Spleen (tissue), 11 donors: ENCODE measurements around the gene SMARCA4. TPM values are rescaled to one million over a fixed set of nuclear protein-coding genes. Genes with fewer than 3 reads are reported as not detected.
"Not testable (repeated sequence)": the region's sequence is repeated elsewhere in the genome, so short reads cannot be mapped to it uniquely, and the experiment has no call there.

Source experiments
- DNase-seq: peaks from one replicate; pipeline ENCODE4 v3.0.0-alpha.2; 2020
- H3K27ac ChIP-seq, 8 donors: fragments of 200-600 bp; sonication (generic) in 7 of 8; 1 replicate in 4 of 8; 2 replicates in 4 of 8; pipeline versions ENCODE4 v1.5.0 to v1.8.0; 2016 to 2021; ENCODE audit warnings: inconsistent platforms in 4 of 8, mild to moderate bottlenecking in 4 of 8, moderate library complexity in 1 of 8
- H3K27me3 ChIP-seq, 7 donors: fragments of 200-600 bp; sonication (generic) in 6 of 7; replicated peaks in 1 of 7; 1 replicate in 4 of 7; 2 replicates in 3 of 7; pipeline versions ENCODE4 v1.5.0 to v1.8.0; 2016 to 2021; ENCODE audit warnings: inconsistent platforms in 3 of 7, mild to moderate bottlenecking in 1 of 7
- H3K36me3 ChIP-seq, 6 donors: fragments of 200-600 bp; sonication (generic) in 5 of 6; 1 replicate in 4 of 6; 2 replicates in 2 of 6; pipeline versions ENCODE4 v1.5.0 to v1.8.0; 2016 to 2021; ENCODE audit warnings: inconsistent platforms in 2 of 6
- H3K4me1 ChIP-seq, 6 donors: fragments of 200-600 bp; sonication (generic) in 5 of 6; 1 replicate in 3 of 6; 2 replicates in 3 of 6; pipeline versions ENCODE4 v1.5.0 to v1.8.0; 2016 to 2021; ENCODE audit warnings: inconsistent platforms in 3 of 6
- H3K4me3 ChIP-seq, 8 donors: fragments of 200-600 bp; sonication (generic) in 7 of 8; 1 replicate in 4 of 8; 2 replicates in 4 of 8; pipeline versions ENCODE4 v1.5.0 to v1.8.0; 2016 to 2021; ENCODE audit warnings: inconsistent platforms in 4 of 8, mild to moderate bottlenecking in 4 of 8, moderate library complexity in 2 of 8
- H3K9me3 ChIP-seq, 8 donors: fragments of 200-600 bp; sonication (generic) in 7 of 8; 1 replicate in 4 of 8; 2 replicates in 4 of 8; pipeline versions ENCODE4 v1.5.0 to v1.8.0; 2016 to 2021; ENCODE audit warnings: inconsistent platforms in 4 of 8
- POLR2A ChIP-seq, 3 donors: fragments of 450-650 bp; IDR thresholded peaks; one replicate each; pipeline ENCODE4 v1.5.1; 2017; ENCODE audit warnings: antibody characterized with exemption in 3 of 3, mild to moderate bottlenecking in 1 of 3
- POLR2AphosphoS5 ChIP-seq, 3 donors: sonication (generic); formaldehyde crosslinking; IDR thresholded peaks; one replicate each; pipeline ENCODE4 v1.5.1; 2017; ENCODE audit warnings: antibody characterized with exemption in 3 of 3
- WGBS, 5 donors: extraction: QIAGEN DNeasy Blood & Tissue Kit in 3 of 5; methylation state at CpG; one replicate each; pipeline versions ENCODE4 v1.1.5 to v1.1.7; 2013 to 2018; 5-methylcytosine and 5-hydroxymethylcytosine counted together
- intact Hi-C: fragments of 100-400 bp; cut with DNase I; formaldehyde crosslinking; loops from one replicate; pipeline ENCODE4 v1.15.0; 2023; ENCODE audit warnings: low total_unique reads
- polyA plus RNA-seq, 3 donors: library from polyadenylated mRNA; stranded (reverse); fragments of 200-250 nt; gene quantifications; one replicate each; pipeline ENCODE4 v1.2.1, GENCODE V29; 2013
- total RNA-seq, 7 donors: library from RNA; depleted of rRNA in 3 of 7; stranded (reverse); fragments of >200 nt in 3 of 7; fragmentation: NEBNext Ultra II Directional in 4 of 7; extraction: Animal tissue kit (Norgen Biotek cat#: 25700) in 4 of 7; gene quantifications; one replicate each; pipeline versions ENCODE4 v1.1.0 to v1.2.1, GENCODE V29; 2016 to 2021
- TF ChIP-seq, protein P1 (sequence below), 11 experiments: fragments of 200-600 bp in 7 of 11; fragments of 450-650 bp in 4 of 11; sonication (generic) in 4 of 11; IDR thresholded peaks in 8 of 11; conservative IDR thresholded peaks in 3 of 11; 1 replicate in 7 of 11; 2 replicates in 4 of 11; pipeline versions ENCODE4 v1.4.0 to v1.8.0; 2016 to 2021; ENCODE audit warnings: antibody characterized with exemption in 11 of 11, inconsistent platforms in 4 of 11, mild to moderate bottlenecking in 1 of 11
- donor health status: healthy with polysubstance abuse.
- donor health status: DM: no; HTN: no; CAD: no; lungs with moderate emphysema.
- donor health status: DM: no; HTN: no; CAD: no.
- donor health status: Bipolar disorder and iron deficiency.
- donor health status: healthy.
- donor health status: DM: no; HTN: no; CAD: no.
- donor health status: DM: yes; HTN: yes; CAD: no.

Gene SMARCA4
- total and polyA plus RNA-seq, 10 donors, result 41.6 to 95.6 (median 65.8) TPM

GRCh38 chr19:11069561-11069960 is 108.7 kb downstream of the SMARCA4 start:
- peaks cover 0 to 6% (median 0%) of the 10 kb centered on the region in 8 donors for H3K9me3 ChIP-seq
- H3K36me3 ChIP-seq, result peaks cover 0 to 30% (median 5%) of the 10 kb centered on the region in 6 donors
- TF ChIP-seq, protein P1, sequence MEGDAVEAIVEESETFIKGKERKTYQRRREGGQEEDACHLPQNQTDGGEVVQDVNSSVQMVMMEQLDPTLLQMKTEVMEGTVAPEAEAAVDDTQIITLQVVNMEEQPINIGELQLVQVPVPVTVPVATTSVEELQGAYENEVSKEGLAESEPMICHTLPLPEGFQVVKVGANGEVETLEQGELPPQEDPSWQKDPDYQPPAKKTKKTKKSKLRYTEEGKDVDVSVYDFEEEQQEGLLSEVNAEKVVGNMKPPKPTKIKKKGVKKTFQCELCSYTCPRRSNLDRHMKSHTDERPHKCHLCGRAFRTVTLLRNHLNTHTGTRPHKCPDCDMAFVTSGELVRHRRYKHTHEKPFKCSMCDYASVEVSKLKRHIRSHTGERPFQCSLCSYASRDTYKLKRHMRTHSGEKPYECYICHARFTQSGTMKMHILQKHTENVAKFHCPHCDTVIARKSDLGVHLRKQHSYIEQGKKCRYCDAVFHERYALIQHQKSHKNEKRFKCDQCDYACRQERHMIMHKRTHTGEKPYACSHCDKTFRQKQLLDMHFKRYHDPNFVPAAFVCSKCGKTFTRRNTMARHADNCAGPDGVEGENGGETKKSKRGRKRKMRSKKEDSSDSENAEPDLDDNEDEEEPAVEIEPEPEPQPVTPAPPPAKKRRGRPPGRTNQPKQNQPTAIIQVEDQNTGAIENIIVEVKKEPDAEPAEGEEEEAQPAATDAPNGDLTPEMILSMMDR (IDR thresholded peaks at IDR 0.05 in 8 of 11, conservative IDR thresholded peaks at IDR 0.05 in 3 of 11), result no peak
- TF ChIP-seq POLR2AphosphoS5 (IDR thresholded peaks at IDR 0.05), result peak in 1 of 3 donors; percentile 29
- peaks cover 0 to 42% (median 12%) of the 10 kb centered on the region in 6 donors for H3K4me1 ChIP-seq
- no peaks in the 10 kb centered on the region for H3K27me3 ChIP-seq
- intact Hi-C loops, result no loop called here
- no peak overlapping the region for H3K4me3 ChIP-seq
- DNase-seq, result no peak
- no peak overlapping the region for H3K27ac ChIP-seq
- WGBS, 5 donors, result 49 to 88% (median 63%) methylated on average over 9 of the region's 9 CpGs

DNA sequence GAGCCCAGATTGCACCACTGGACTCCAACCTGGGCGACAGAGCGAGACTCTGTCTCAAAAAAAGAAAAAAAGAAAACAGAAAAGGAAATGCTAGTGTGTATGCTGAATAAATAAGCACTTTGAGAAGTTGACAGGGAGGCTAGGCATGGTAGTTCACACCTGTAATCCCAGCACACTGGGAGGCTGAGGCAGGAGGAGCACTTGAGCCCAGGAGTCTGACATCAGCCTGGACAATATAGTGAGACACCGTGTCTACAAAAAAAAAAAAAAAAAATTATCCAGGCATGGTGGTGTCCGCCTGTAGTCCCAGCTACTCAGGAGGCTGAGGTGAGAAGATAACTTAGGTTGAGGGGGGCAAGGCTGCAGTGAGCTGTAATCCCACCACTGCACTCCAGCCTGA is 109.3 kb downstream of the SMARCA4 start:
- peaks cover 0 to 26% (median 5%) of the 10 kb centered on the region in 6 donors for H3K36me3 ChIP-seq
- no peak overlapping the region for H3K4me3 ChIP-seq
- no peak overlapping the region for H3K27ac ChIP-seq
- TF ChIP-seq, protein P1 (IDR thresholded peaks at IDR 0.05 in 8 of 11, conservative IDR thresholded peaks at IDR 0.05 in 3 of 11), result no peak
- TF ChIP-seq POLR2A (IDR thresholded peaks at IDR 0.05) (no peak), POLR2AphosphoS5 (IDR thresholded peaks at IDR 0.05) (no peak)
- no peaks in the 10 kb centered on the region for H3K27me3 ChIP-seq
- intact Hi-C loops, result no loop called here
- peaks cover 0 to 6% (median 0%) of the 10 kb centered on the region in 8 donors for H3K9me3 ChIP-seq
- peaks cover 0 to 44% (median 15%) of the 10 kb centered on the region in 6 donors for H3K4me1 ChIP-seq
- no peak for DNase-seq
- 91 to 96% (median 93%) methylated on average over 4 of the region's 4 CpGs for WGBS, 5 donors

- no peaks in the 10 kb centered on the region for H3K9me3 ChIP-seq
- no peaks in the 10 kb centered on the region for H3K27me3 ChIP-seq
- intact Hi-C loops, result no loop called here
- TF ChIP-seq POLR2AphosphoS5 (IDR thresholded peaks at IDR 0.05) (no peak), POLR2A (IDR thresholded peaks at IDR 0.05) (no peak)
- TF ChIP-seq, protein P1 (IDR thresholded peaks at IDR 0.05 in 8 of 11, conservative IDR thresholded peaks at IDR 0.05 in 3 of 11), result no peak
- no peaks in the 10 kb centered on the region for H3K36me3 ChIP-seq
- H3K4me1 ChIP-seq, result peaks cover 5 to 63% (median 27%) of the 10 kb centered on the region in 6 donors
- peak overlapping the region in 4 of 8 donors; percentile 7 to 83 (median 78) for H3K27ac ChIP-seq
- DNase-seq, result no peak
- 95 to 96% (median 95%) methylated on average over 9 of the region's 9 CpGs for WGBS, 5 donors
- no peak overlapping the region for H3K4me3 ChIP-seq
Measured at GRCh38 chr19:11073568-11073967, 112.7 kb downstream of the SMARCA4 start.

DNA sequence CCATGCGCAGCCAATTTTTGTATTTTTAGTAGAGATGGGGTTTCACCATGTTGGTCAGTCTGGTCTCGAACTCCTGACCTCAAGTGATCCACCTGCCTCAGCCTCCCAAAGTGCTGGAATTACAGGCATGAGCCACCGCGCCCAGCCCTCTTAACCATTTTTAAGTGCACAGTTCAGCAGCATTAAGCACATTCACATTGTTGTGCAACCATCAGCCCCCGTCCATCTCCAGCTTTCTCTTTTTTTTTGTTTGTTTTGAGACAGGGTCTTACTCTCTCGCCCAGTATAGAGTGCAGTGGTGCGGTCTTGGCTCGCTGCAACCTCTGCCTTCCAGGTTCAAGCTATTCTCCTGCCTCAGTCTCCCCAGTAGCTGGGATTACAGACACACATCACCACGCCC is 116.0 kb downstream of the SMARCA4 start:
- H3K36me3 ChIP-seq, H3K27me3 ChIP-seq, DNase-seq, intact Hi-C loops, H3K9me3 ChIP-seq, H3K4me3 ChIP-seq: not testable (repeated sequence)
- peaks cover 5 to 44% (median 24%) of the 10 kb centered on the region in 6 donors for H3K4me1 ChIP-seq
- H3K27ac ChIP-seq, result peak overlapping the region in 1 of 8 donors; percentile 61
- 91 to 99% (median 92%) methylated on average over 9 of the region's 9 CpGs for WGBS, 5 donors

- WGBS, 5 donors, result 72 to 94% (median 86%) methylated on average over 11 of the region's 11 CpGs
- H3K9me3 ChIP-seq, result no peaks in the 10 kb centered on the region
- DNase-seq, result no peak
- H3K4me1 ChIP-seq, result peaks cover 5 to 33% (median 23%) of the 10 kb centered on the region in 6 donors
- TF ChIP-seq POLR2A (IDR thresholded peaks at IDR 0.05) (no peak), POLR2AphosphoS5 (IDR thresholded peaks at IDR 0.05) (no peak)
- TF ChIP-seq, protein P1 (IDR thresholded peaks at IDR 0.05 in 8 of 11, conservative IDR thresholded peaks at IDR 0.05 in 3 of 11), result no peak
- intact Hi-C loops, result no loop called here
- no peak overlapping the region for H3K27ac ChIP-seq
- H3K36me3 ChIP-seq, result no peaks in the 10 kb centered on the region
- no peaks in the 10 kb centered on the region for H3K27me3 ChIP-seq
- no peak overlapping the region for H3K4me3 ChIP-seq
Measured at GRCh38 chr19:11078893-11079292, 118.1 kb downstream of the SMARCA4 start.
